Upper lobe of right lung (tissue), 1 donor: ENCODE measurements around the gene BPNT1. TPM values are rescaled to one million over a fixed set of nuclear protein-coding genes. Genes with fewer than 3 reads are reported as not detected.

Experiments used
- ATAC-seq: fragments of 200-7000 bp; cut with Tn5 transposase; one replicate; pipeline ENCODE4 v1.9.1; 2020; ENCODE audit warnings: mild to moderate bottlenecking, moderate library complexity
- DNase-seq: peaks from one replicate; pipeline ENCODE4 v3.0.0-alpha.2; 2020
- H3K27ac ChIP-seq: fragments of 200-600 bp; one replicate; pipeline ENCODE4 v1.8.0; 2022
- H3K27me3 ChIP-seq: fragments of 200-600 bp; one replicate; pipeline ENCODE4 v1.8.0; 2022; ENCODE audit warnings: mild to moderate bottlenecking
- H3K36me3 ChIP-seq: fragments of 200-600 bp; one replicate; pipeline ENCODE4 v1.8.0; 2022
- H3K4me1 ChIP-seq: fragments of 200-600 bp; one replicate; pipeline ENCODE4 v1.8.0; 2022
- H3K4me3 ChIP-seq: fragments of 200-600 bp; one replicate; pipeline ENCODE4 v1.8.0; 2022; ENCODE audit warnings: mild to moderate bottlenecking
- H3K9me3 ChIP-seq: fragments of 200-600 bp; one replicate; pipeline ENCODE4 v1.8.0; 2022
- CTCF ChIP-seq: fragments of 200-600 bp; IDR thresholded peaks from one replicate; pipeline ENCODE4 v1.8.0; 2022; ENCODE audit warnings: antibody characterized with exemption
- intact Hi-C: fragments of 100-400 bp; cut with DNase I; formaldehyde crosslinking; loops from one replicate; pipeline ENCODE4 v1.11.0; 2022
- total RNA-seq: library from RNA; stranded (reverse); fragmentation: NEBNext Ultra II Directional; extraction: Animal tissue kit (Norgen Biotek cat#: 25700); gene quantifications from one replicate; pipeline ENCODE4 v1.2.1, GENCODE V29; 2021
- donor health status: DM: no; HTN: yes; CAD: no; lungs with severe emphysema.

The BPNT1 gene
- total RNA-seq, 1 donor from 2014 or later, result 23.2 TPM

GRCh38 chr1:220067269-220068204 is 22.1 kb downstream of the BPNT1 start:
- intact Hi-C loops, result no loop called here
- no peak for TF ChIP-seq CTCF

DNA sequence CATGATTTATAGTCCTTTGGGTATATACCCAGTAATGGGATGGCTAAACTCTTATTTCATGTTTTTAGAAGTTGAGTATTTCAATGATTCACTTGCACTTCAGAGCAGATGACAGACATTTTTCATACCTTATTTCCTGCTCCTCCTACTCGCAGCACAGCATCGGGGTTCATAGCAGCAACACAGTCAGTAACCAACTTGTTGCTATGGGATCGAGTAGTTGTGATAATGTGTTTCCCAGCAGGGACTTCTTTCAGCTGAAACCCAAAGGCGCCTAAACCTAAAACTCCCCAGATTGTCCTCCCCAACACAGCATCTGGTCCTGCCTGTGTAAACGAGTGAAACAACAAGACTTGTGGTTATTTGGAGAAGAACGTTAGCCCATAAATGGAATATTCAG is 27.0 kb downstream of the BPNT1 start:
- no peak for DNase-seq
- ATAC-seq, result no peak
- Histone ChIP-seq H3K27ac (no peak overlapping the region), H3K36me3 (peaks cover 83% of the 10 kb centered on the region), H3K27me3 (no peaks in the 10 kb centered on the region), H3K4me3 (no peak overlapping the region), H3K9me3 (no peaks in the 10 kb centered on the region), H3K4me1 (no peaks in the 10 kb centered on the region)
- intact Hi-C loops, result no loop called here
- no peak for TF ChIP-seq CTCF

More at GRCh38 chr1:220067269-220068204, 22.1 kb downstream of the BPNT1 start:
- Histone ChIP-seq H3K9me3 (no peaks in the 10 kb centered on the region), H3K27me3 (no peaks in the 10 kb centered on the region), H3K4me3 (no peak overlapping the region), H3K36me3 (peaks cover 76% of the 10 kb centered on the region), H3K27ac (no peak overlapping the region), H3K4me1 (no peaks in the 10 kb centered on the region)
- DNase-seq, result no peak
- ATAC-seq, result no peak

- Histone ChIP-seq H3K4me3 (no peak overlapping the region), H3K27me3 (no peaks in the 10 kb centered on the region), H3K27ac (no peak overlapping the region), H3K36me3 (peaks cover 66% of the 10 kb centered on the region), H3K4me1 (no peaks in the 10 kb centered on the region), H3K9me3 (no peaks in the 10 kb centered on the region)
- DNase-seq (no peak), ATAC-seq (no peak)
- TF ChIP-seq CTCF, result no peak
- intact Hi-C loops, result no loop called here
These were observed 28.7 kb downstream of the BPNT1 start for GRCh38 chr1:220060876-220061275.

- no peaks in the 10 kb centered on the region for H3K4me1 ChIP-seq
- ATAC-seq, result no peak
- no peaks in the 10 kb centered on the region for H3K27me3 ChIP-seq
- no peak overlapping the region for H3K27ac ChIP-seq
- no peaks in the 10 kb centered on the region for H3K9me3 ChIP-seq
- intact Hi-C loops, result no loop called here
- DNase-seq, result no peak
- H3K36me3 ChIP-seq, result peaks cover 30% of the 10 kb centered on the region
- no peak overlapping the region for H3K4me3 ChIP-seq
- no peak for TF ChIP-seq CTCF
These were observed 33.2 kb downstream of the BPNT1 start for GRCh38 chr1:220056374-220056773.

- peak within 1 kb of the TSS; percentile 90 for H3K4me3 ChIP-seq
- no peaks in the 10 kb centered on the region for H3K9me3 ChIP-seq
- peaks cover 17% of the 10 kb centered on the region for H3K4me1 ChIP-seq
- peak; percentile 100 for ATAC-seq
- H3K27me3 ChIP-seq, result no peaks in the 10 kb centered on the region
- H3K36me3 ChIP-seq, result no peaks in the 10 kb centered on the region
- H3K27ac ChIP-seq, result peak within 1 kb of the TSS; percentile 83
- DNase-seq, result peak; percentile 97
- intact Hi-C loops, result no loop called here
- peak; percentile 79 for TF ChIP-seq CTCF
These were observed 43.3 kb downstream of the BPNT1 start, which contains the start of gene EPRS1 for GRCh38 chr1:220046052-220046930. Gene EPRS1 (minus strand): TSS chr1:220046505. CDS start chr1:220046388, 117 bp downstream.
